Measurements from ENCODE around the gene CNPY1. TPM values are rescaled to one million over a fixed set of nuclear protein-coding genes. Genes with fewer than 3 reads are reported as not detected.

CNPY1 gene
- total RNA-seq, 1 donor from 2014 or later, result not detected

- no peak for ATAC-seq
- no peak for DNase-seq (ENCODE audit: missing footprints)
- intact Hi-C loops (cut with DNase I), result no loop called here
Measured at GRCh38 chr7:155543011-155543876, 3.1 kb downstream of the CNPY1 start.

GRCh38 chr7:155541986-155542675, 4.2 kb downstream of the CNPY1 start:
- no peak for ATAC-seq
- no peak for DNase-seq (ENCODE audit: missing footprints)
- intact Hi-C loops (cut with DNase I), result no loop called here

DNA sequence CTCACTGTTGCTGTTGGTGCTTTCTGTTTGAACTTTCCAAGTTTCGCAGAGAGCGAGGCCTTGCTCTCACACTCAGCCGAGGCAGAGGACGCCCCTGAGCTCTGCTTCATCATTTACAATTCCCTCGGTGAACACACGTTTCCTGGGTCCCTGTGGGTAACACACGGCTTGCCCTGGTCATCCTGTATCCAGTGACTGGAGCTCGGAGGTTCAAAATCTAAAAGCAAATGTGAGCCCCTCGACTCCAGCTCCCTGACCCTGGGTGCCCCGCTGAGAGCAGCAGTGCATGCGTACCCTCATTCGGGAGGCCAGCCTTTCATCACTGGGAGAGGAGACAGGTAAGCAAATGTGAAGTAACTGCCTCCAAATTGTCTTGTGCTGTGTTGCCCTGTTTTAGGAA, 5.8 kb downstream of the CNPY1 start:
- no peak for ATAC-seq
- intact Hi-C loops (cut with DNase I), result no loop called here
- DNase-seq (ENCODE audit: missing footprints), result no peak

GRCh38 chr7:155538293-155538692, 8.1 kb downstream of the CNPY1 start:
- intact Hi-C loops (cut with DNase I), result no loop called here
- no peak for ATAC-seq
- no peak for DNase-seq (ENCODE audit: missing footprints)

- DNase-seq (ENCODE audit: missing footprints) (no peak), ATAC-seq (no peak)
- intact Hi-C loops (cut with DNase I), result no loop called here
Measured at GRCh38 chr7:155536451-155536850, 9.9 kb downstream of the CNPY1 start.

DNA sequence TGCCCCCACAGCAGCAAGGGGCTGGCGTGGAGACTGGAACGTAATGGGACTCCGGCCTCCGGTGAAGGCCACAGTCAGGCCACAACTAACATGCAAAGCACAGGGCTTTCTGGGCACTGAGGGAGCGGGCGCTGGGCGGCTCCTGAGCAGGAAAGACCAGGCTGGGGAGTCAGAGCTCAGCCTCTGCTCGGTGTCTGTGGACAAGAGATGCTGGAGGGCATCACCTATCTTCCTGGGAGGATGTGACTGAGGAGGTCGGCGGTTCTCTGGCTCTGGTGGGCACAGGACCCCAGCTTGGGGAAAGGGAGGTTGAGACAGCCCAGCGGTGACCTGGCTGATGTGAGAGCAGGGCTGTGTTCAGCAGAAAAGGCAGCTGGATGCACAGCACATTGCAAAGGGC, 11.7 kb downstream of the CNPY1 start:
- no peak for DNase-seq (ENCODE audit: missing footprints)
- intact Hi-C loops (cut with DNase I), result no loop called here
- no peak for ATAC-seq

GRCh38 chr7:155533827-155534690, 12.3 kb downstream of the CNPY1 start:
- DNase-seq (ENCODE audit: missing footprints) (no peak), ATAC-seq (no peak)
- intact Hi-C loops (cut with DNase I), result no loop called here

GRCh38 chr7:155533120-155533826, 13.1 kb downstream of the CNPY1 start:
- intact Hi-C loops (cut with DNase I), result no loop called here
- ATAC-seq (no peak), DNase-seq (ENCODE audit: missing footprints) (no peak)

- intact Hi-C loops (cut with DNase I), result no loop called here
- ATAC-seq (no peak), DNase-seq (ENCODE audit: missing footprints) (no peak)
Measured at GRCh38 chr7:155532792-155533119, 13.6 kb downstream of the CNPY1 start.

DNA sequence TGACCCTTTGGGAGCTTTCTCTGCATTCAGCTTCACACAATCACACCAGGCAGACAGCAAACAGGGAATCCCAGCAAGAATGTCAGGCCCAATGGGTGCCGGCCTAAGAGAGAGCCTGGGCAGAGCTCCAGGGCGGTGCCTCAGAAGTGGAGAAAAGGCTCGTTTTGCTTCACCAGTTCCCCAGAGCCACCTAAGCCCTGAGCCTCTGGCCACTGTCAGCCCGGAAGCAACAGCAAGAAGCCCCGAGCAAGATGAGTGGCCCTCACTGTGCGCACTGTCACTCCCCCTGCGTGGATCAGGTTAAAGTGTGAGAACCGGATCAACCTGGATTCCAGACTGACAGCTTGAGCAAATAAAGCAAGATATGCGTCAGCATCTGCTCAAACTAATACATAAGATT, 14.7 kb downstream of the CNPY1 start:
- intact Hi-C loops (cut with DNase I), result no loop called here
- no peak for DNase-seq (ENCODE audit: missing footprints)
- no peak for ATAC-seq

GRCh38 chr7:155530601-155531000, 15.8 kb downstream of the CNPY1 start:
- no peak for DNase-seq (ENCODE audit: missing footprints)
- ATAC-seq, result no peak
- intact Hi-C loops (cut with DNase I), result no loop called here

- DNase-seq (ENCODE audit: missing footprints) (no peak), ATAC-seq (no peak)
- intact Hi-C loops (cut with DNase I), result loop anchor here (10.0 kb wide), 1 partner anchor 145 kb away; no protein-coding TSS in a partner anchor
Measured at GRCh38 chr7:155529845-155530244, 16.5 kb downstream of the CNPY1 start.

GRCh38 chr7:155529346-155529745, 17.0 kb downstream of the CNPY1 start:
- ATAC-seq (no peak), DNase-seq (ENCODE audit: missing footprints) (no peak)
- intact Hi-C loops (cut with DNase I), result loop anchor here (10.0 kb wide), 1 partner anchor 145 kb away; no protein-coding TSS in a partner anchor

DNA sequence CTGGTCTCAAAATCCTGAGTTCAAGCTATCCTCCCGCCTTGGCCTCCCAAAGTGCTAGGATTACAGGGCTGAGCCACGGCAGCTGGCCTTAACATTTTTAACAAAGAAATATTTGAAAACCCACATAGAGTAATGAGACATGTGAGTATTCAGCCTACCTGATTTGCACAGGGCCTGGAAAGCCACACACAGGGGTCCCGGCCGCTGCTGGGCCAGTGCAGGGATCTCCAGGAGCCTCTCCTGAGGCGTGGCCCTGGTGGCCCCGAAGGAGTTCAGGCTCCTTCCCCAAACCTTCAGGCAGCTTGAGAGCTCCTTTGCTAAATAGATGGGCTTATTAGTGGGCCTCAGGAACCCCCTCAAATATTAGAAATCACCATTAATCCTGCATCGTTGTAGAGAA, 18.7 kb downstream of the CNPY1 start:
- no peak for DNase-seq (ENCODE audit: missing footprints)
- intact Hi-C loops (cut with DNase I), result loop anchor here (10.0 kb wide), 1 partner anchor 143 kb away; no protein-coding TSS in a partner anchor
- ATAC-seq, result no peak

GRCh38 chr7:155526225-155526624, 20.1 kb downstream of the CNPY1 start:
- intact Hi-C loops (cut with DNase I), result loop anchor here (10.0 kb wide), 1 partner anchor 141 kb away; no protein-coding TSS in a partner anchor
- ATAC-seq, result no peak
- DNase-seq (ENCODE audit: missing footprints), result no peak

GRCh38 chr7:155524018-155524556, 22.3 kb downstream of the CNPY1 start:
- ATAC-seq (no peak), DNase-seq (ENCODE audit: missing footprints) (no peak)
- intact Hi-C loops (cut with DNase I), result loop anchor here (10.0 kb wide), 1 partner anchor 139 kb away; no protein-coding TSS in a partner anchor

DNA sequence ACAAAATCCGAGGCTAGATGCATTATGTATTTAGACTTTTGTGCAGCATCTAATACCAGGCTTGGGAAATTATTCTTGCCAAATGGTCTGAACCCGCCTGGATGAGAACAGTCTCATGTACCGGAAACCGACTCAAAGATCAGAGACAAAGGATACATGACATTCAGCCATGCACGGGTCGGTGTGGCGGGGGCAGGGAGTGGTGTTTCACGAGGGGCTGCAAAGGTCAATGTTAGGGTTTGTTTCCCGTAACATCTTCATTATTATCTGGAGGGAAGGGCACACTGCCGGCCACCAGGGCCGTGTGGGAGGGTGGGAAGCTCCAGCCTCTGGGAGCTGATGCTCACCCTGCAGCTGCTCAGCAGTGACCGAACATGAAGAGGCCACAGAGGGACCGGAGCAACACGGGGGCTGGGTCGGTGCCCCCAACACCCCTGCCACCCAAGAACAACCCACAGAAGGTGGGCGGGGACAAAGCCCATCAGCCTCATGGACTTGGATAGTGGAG, 23.1 kb downstream of the CNPY1 start:
- ATAC-seq (no peak), DNase-seq (ENCODE audit: missing footprints) (no peak)
- intact Hi-C loops (cut with DNase I), result loop anchor here (10.0 kb wide), 1 partner anchor 138 kb away; no protein-coding TSS in a partner anchor

All from Right ventricle myocardium inferior (tissue), 1 donor.